Renal cortical epithelial cell (primary cell): ENCODE measurements around the gene EHMT2. TPM values are rescaled to one million over a fixed set of nuclear protein-coding genes. Genes with fewer than 3 reads are reported as not detected.
"Not testable (repeated sequence)": the region's sequence is repeated elsewhere in the genome, so short reads cannot be mapped to it uniquely, and the experiment has no call there.

Experiments used
- DNase-seq: peaks from one replicate; pipeline ENCODE4 v3.0.0-alpha.2; 2011; ENCODE audit warnings: low read depth
- total RNA-seq: library from RNA; depleted of rRNA; stranded (reverse); fragments of >200 nt; gene quantifications from 2 replicates; pipeline ENCODE4 v1.2.3, GENCODE V29; 2014

EHMT2 gene
- 37.7 and 72.3 TPM in 2 replicates for total RNA-seq

GRCh38 chr6:31897612-31898382 is at the start of gene EHMT2:
EHMT2 (minus strand) TSS chr6:31897698; CDS start chr6:31897677, 21 bp downstream.
- peak; percentile 53 for DNase-seq

DNA sequence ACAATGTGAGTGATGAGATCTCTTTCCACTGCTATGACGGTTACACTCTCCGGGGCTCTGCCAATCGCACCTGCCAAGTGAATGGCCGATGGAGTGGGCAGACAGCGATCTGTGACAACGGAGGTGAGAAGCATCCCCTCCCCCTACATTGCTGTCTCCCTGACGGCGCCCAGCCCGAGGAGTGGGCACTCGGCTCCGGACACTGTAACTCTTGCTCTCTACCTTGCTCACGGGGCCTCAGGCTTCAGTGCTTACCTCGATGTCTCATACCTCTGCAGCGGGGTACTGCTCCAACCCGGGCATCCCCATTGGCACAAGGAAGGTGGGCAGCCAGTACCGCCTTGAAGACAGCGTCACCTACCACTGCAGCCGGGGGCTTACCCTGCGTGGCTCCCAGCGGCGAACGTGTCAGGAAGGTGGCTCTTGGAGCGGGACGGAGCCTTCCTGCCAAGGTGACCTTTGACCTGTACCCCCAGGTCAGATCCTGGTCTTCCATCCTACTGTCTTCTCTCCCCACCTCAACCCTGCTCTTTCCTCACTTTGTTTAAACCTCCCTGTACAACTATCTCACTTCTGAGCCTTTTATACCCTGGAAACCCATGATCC is 49.7 kb upstream of the EHMT2 start:
- DNase-seq: no peak

- no peak for DNase-seq
Observed at GRCh38 chr6:31946370-31946885, 48.9 kb upstream of the EHMT2 start.

DNA sequence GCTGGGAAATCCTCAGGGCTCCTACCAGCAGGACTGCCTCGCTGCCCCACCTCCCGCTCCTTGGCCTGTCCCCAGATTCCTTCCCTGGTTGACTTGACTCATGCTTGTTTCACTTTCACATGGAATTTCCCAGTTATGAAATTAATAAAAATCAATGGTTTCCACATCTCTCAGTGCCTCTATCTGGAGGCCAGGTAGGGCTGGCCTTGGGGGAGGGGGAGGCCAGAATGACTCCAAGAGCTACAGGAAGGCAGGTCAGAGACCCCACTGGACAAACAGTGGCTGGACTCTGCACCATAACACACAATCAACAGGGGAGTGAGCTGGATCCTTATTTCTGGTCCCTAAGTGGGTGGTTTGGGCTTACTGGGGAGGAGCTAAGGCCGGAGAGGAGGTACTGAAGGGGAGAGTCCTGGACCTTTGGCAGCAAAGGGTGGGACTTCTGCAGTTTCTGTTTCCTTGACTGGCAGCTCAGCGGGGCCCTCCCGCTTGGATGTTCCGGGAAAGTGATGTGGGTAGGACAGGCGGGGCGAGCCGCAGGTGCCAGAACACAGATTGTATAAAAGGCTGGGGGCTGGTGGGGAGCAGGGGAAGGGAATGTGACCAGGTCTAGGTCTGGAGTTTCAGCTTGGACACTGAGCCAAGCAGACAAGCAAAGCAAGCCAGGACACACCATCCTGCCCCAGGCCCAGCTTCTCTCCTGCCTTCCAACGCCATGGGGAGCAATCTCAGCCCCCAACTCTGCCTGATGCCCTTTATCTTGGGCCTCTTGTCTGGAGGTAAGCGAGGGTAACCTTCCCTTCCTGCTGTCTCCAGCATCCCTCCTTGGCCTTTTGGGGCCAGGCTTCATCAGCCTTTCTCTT is 48.2 kb upstream of the EHMT2 start, which contains the start of gene CFB:
Gene CFB (plus strand): TSS at position 589 of the 863 bp plus-strand sequence. CDS start 127 bp downstream, at position 716.
- DNase-seq: peak; percentile 89

DNA sequence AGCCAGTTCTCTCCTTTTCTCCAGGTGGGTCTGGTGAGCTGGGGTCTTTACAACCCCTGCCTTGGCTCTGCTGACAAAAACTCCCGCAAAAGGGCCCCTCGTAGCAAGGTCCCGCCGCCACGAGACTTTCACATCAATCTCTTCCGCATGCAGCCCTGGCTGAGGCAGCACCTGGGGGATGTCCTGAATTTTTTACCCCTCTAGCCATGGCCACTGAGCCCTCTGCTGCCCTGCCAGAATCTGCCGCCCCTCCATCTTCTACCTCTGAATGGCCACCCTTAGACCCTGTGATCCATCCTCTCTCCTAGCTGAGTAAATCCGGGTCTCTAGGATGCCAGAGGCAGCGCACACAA is 47.6 kb upstream of the EHMT2 start:
- no peak for DNase-seq

DNA sequence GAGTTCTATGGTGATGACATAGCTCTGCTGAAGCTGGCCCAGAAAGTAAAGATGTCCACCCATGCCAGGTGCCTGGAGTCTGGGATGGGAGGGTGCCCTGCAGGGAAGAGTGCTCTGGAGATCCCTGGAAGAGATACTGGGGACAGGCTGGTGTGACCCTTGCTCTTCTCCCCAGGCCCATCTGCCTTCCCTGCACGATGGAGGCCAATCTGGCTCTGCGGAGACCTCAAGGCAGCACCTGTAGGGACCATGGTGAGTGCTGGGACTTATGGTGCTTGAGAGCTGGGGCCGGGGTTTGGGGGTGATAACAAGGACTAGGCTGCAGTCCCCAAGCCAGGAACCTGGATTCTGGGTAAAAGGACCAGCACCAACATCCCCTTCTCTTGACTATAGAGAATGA is 46.2 kb upstream of the EHMT2 start:
- DNase-seq: no peak

- peak; percentile 33 for DNase-seq
Observed at GRCh38 chr6:31940256-31940664, 42.8 kb upstream of the EHMT2 start.

DNA sequence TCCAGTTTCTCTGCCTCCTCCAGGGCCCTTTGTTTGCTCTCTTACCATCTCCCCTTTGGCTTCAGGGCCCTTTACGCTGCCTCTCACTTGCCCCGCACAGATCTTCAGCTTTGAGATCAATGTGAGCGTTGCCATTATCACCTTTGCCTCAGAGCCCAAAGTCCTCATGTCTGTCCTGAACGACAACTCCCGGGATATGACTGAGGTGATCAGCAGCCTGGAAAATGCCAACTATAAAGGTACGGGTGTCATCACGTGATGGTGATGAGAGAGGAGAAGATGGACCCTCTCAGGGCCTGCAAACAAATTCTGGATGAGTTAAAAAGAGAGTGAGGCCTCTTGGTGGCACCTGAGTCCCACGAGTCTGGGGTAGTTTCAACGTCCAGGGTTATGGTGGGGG is 38.3 kb upstream of the EHMT2 start:
- DNase-seq: no peak

GRCh38 chr6:31935021-31935420 is 37.5 kb upstream of the EHMT2 start:
- DNase-seq: no peak

DNA sequence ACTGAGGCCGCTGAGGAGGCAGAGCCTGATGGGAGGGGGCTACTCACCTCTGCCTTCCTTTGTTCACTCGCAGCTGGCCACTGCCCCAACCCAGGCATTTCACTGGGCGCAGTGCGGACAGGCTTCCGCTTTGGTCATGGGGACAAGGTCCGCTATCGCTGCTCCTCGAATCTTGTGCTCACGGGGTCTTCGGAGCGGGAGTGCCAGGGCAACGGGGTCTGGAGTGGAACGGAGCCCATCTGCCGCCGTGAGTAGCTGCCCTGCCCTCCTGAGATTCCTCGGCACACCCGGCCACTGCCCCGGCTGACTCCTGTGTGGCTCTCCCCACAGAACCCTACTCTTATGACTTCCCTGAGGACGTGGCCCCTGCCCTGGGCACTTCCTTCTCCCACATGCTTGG is 36.0 kb upstream of the EHMT2 start:
- no peak for DNase-seq

GRCh38 chr6:31932137-31932536 is 34.6 kb upstream of the EHMT2 start:
- DNase-seq: not testable (repeated sequence)

DNA sequence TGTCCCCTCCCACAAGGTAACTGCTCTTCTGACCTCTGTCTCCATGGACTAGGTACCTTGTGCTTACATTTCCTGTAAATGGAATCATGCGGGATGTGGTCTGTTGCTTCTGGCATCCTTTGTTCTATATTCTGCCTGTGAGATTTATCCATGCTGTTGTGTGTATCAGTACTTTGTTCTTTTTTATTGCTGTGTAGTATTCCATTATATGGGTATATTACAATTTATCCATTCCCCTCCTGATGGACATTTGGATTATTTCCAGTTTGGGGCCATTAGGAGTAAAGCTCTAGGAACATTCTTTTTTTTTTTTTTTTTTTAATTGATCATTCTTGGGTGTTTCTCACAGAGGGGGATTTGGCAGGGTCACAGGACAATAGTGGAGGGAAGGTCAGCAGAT is 33.5 kb upstream of the EHMT2 start:
- DNase-seq: no peak

GRCh38 chr6:31928672-31928939 is 31.1 kb upstream of the EHMT2 start:
- DNase-seq: no peak

DNA sequence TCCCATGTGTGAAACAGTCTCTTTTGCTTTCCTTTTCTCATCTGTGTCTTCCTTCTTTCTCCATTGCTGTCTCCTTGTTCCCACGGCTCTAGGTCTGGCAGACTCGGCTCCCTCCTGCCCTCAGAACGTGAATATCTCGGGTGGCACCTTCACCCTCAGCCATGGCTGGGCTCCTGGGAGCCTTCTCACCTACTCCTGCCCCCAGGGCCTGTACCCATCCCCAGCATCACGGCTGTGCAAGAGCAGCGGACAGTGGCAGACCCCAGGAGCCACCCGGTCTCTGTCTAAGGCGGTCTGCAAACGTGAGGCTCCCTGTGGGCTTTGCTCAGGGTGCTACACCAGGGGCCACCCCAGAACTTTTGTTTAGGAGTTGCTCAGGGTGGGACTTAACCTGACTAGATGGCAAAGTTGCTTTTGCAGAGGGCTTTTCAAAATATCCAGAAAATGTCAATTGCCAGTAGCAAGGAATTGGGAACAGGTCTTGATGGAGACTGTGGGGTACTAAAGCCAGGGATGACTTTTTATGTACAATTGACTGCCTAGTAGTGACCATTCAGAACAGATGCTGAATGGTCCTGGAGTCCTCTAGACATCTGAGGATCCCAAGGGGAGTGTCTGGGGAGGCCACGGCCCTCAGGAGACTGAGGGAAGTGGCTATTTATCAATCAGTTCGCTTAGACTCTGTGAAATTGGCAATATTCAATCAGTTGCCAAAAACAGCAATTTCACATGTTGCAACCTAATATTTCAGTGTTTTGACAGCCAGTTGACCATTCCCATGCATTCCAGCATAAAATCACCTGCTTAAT is 30.6 kb upstream of the EHMT2 start:
- DNase-seq: no peak

GRCh38 chr6:31927242-31927862 is 29.9 kb upstream of the EHMT2 start, which contains the start of gene C2:
C2 (plus strand) TSS chr6:31927717; CDS start chr6:31927753, 36 bp downstream.
- no peak for DNase-seq

DNA sequence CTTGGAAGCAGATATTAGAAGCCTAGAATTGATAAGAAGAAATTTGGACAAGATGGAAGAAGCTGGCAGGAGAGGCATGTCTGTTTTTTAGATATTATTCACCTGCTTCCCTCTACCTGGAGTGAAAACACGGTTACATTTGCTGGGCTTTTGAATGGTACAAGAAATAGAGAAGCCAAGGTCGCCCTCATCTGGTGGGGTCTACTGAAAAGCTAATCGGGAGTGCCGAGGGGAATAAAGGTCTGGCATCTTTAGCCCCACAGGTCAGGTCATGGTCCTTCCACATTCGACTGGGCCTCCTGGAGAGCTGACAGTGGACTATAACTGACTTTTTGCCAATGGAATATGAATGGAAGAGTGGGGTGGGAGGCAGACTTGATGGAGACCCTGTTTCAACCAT is 25.4 kb upstream of the EHMT2 start:
- no peak for DNase-seq

- DNase-seq: peak; percentile 58
Observed at GRCh38 chr6:31920811-31921210, 23.3 kb upstream of the EHMT2 start.

DNA sequence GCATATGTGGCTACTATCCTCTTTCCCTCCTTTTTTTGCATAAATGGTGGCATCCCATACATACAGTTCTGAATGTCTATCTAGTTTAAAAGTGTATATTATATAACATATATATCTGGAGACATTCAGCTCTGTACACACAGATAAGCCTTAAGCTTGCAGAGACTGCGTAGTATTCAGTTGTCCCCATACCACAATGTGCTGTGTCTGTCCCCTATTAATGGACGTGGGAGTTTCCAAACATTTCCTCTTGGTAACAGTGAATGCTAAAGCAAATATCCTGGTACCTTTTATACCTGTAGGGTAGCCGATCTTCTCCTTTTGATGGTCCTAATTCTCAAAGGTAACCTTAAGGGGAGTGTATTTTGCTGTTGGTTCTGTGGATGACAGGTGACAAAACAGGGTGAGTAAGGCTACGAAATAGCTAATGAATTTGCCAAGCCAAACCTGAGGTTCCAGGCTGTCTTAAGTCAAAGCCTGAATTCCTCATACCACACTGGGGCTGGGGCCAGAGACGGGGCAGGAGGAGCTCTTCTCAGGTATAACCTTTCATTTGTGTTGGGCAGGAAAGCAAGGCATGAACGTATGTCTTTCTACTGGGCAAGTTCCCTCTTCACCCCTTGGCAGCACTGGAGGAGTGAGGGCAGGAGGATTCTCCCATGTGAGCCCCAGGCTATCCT is 22.3 kb upstream of the EHMT2 start:
- no peak for DNase-seq

DNA sequence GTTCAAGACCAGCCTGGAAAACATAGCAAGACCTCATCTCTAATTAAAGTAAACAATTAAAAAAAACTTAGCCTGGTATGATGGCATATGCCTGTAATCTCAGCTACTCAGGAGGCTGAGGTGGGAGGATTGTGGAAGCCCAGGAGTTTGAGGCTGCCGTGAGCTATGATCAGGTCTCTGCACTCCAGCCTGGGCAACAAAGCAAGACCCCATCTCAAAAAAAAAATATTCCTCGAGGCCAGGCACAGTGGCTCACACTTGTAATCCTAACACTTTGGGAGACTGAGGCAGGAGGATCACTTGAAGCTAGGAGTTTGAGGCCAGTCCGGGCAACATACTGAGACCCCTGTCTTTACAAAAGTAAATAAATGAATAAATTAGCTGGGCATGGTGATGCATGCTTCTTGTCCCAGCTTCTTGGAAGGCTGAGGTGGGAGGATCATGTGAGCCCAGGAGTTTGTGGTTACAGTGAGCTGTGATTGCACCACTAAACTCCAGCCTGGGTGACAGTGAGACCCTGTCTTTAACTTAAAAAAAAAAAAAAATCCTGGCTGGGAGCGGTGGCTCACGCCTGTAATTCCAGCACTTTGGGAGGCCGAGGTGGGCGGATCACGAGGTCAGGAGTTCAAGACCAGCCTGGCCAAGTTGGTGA is 20.7 kb upstream of the EHMT2 start:
- peak; percentile 43 for DNase-seq

GRCh38 chr6:31915756-31916155 is 18.3 kb upstream of the EHMT2 start:
- DNase-seq: no peak
